ENCODE data around the gene RANBP9. TPM values are rescaled to one million over a fixed set of nuclear protein-coding genes. Genes with fewer than 3 reads are reported as not detected.

RANBP9 gene
- total RNA-seq, 1 donor from 2014 or later: 42.1 TPM

GRCh38 chr6:13733178-13733887, 21.7 kb upstream of the RANBP9 start:
- peak; percentile 84 for DNase-seq (ENCODE audit: low read depth)
- H2AFZ ChIP-seq (ENCODE audit: low read depth, low read length): no peak overlapping the region
- H3K36me3 ChIP-seq (ENCODE audit: insufficient read depth, low read length): no peaks in the 10 kb centered on the region
- H3K4me1 ChIP-seq (ENCODE audit: insufficient read depth, low read length): no peaks in the 10 kb centered on the region
- H3K9me3 Mint-ChIP-seq (ENCODE audit: unreplicated experiment): no peaks in the 10 kb centered on the region
- no peak overlapping the region for H3K27ac Mint-ChIP-seq (ENCODE audit: unreplicated experiment)
- FAIRE-seq: peak; percentile 17
- H4K20me1 ChIP-seq (ENCODE audit: insufficient read depth, low read length): no peaks in the 10 kb centered on the region
- peak overlapping the region; percentile 74 for H3K4me2 ChIP-seq (ENCODE audit: low read length)
- no peak overlapping the region for H3K4me3 Mint-ChIP-seq (ENCODE audit: unreplicated experiment)
- H3K79me2 ChIP-seq (ENCODE audit: insufficient read depth, low read length): no peaks in the 10 kb centered on the region
- H3K36me3 Mint-ChIP-seq (ENCODE audit: low read depth, unreplicated experiment): no peaks in the 10 kb centered on the region
- no peaks in the 10 kb centered on the region for H3K27me3 ChIP-seq (ENCODE audit: insufficient read depth, low read length)
- no peak overlapping the region for H3K9ac ChIP-seq (ENCODE audit: low read length)
- peaks cover 7% of the 10 kb centered on the region for H3K4me1 Mint-ChIP-seq (ENCODE audit: low read depth, unreplicated experiment)
- TF ChIP-seq EZH2 (IDR thresholded peaks at IDR 0.05; ENCODE audit: insufficient read depth, low read length) (no peak), CTCF (IDR thresholded peaks at IDR 0.05; ENCODE audit: insufficient read depth, low read depth, low read length) (no peak)
- no peaks in the 10 kb centered on the region for H3K9me3 ChIP-seq (ENCODE audit: insufficient read depth, low read depth, low read length)
- peaks cover 9% of the 10 kb centered on the region for H3K27me3 Mint-ChIP-seq (ENCODE audit: low read depth, unreplicated experiment)
- peak overlapping the region; percentile 34 for H3K4me3 ChIP-seq (ENCODE audit: insufficient read depth, low read depth, low read length)
- no peak overlapping the region for H3K27ac ChIP-seq (ENCODE audit: low read depth, low read length)

- Mint-ChIP-seq H3K4me3 (ENCODE audit: unreplicated experiment) (no peak overlapping the region), H3K9me3 (ENCODE audit: unreplicated experiment) (no peaks in the 10 kb centered on the region), H3K4me1 (ENCODE audit: low read depth, unreplicated experiment) (peaks cover 7% of the 10 kb centered on the region), H3K36me3 (ENCODE audit: low read depth, unreplicated experiment) (no peaks in the 10 kb centered on the region), H3K27me3 (ENCODE audit: low read depth, unreplicated experiment) (peaks cover 9% of the 10 kb centered on the region), H3K27ac (ENCODE audit: unreplicated experiment) (no peak overlapping the region)
- Histone ChIP-seq H3K9me3 (ENCODE audit: insufficient read depth, low read depth, low read length) (no peaks in the 10 kb centered on the region), H3K36me3 (ENCODE audit: insufficient read depth, low read length) (no peaks in the 10 kb centered on the region), H4K20me1 (ENCODE audit: insufficient read depth, low read length) (no peaks in the 10 kb centered on the region), H3K4me1 (ENCODE audit: insufficient read depth, low read length) (no peaks in the 10 kb centered on the region), H3K4me2 (ENCODE audit: low read length) (no peak overlapping the region), H3K9ac (ENCODE audit: low read length) (no peak overlapping the region), H3K27me3 (ENCODE audit: insufficient read depth, low read length) (no peaks in the 10 kb centered on the region), H2AFZ (ENCODE audit: low read depth, low read length) (no peak overlapping the region), H3K27ac (ENCODE audit: low read depth, low read length) (no peak overlapping the region), H3K79me2 (ENCODE audit: insufficient read depth, low read length) (no peaks in the 10 kb centered on the region), H3K4me3 (ENCODE audit: insufficient read depth, low read depth, low read length) (no peak overlapping the region)
- DNase-seq (ENCODE audit: low read depth) (no peak), FAIRE-seq (no peak)
- TF ChIP-seq EZH2 (IDR thresholded peaks at IDR 0.05; ENCODE audit: insufficient read depth, low read length) (no peak), CTCF (IDR thresholded peaks at IDR 0.05; ENCODE audit: insufficient read depth, low read depth, low read length) (no peak)
Observed at GRCh38 chr6:13730704-13731103, 19.1 kb upstream of the RANBP9 start.

GRCh38 chr6:13729891-13730290, 18.3 kb upstream of the RANBP9 start:
- H3K9me3 Mint-ChIP-seq (ENCODE audit: unreplicated experiment): no peaks in the 10 kb centered on the region
- no peaks in the 10 kb centered on the region for H3K36me3 Mint-ChIP-seq (ENCODE audit: low read depth, unreplicated experiment)
- no peak overlapping the region for H3K4me2 ChIP-seq (ENCODE audit: low read length)
- H4K20me1 ChIP-seq (ENCODE audit: insufficient read depth, low read length): no peaks in the 10 kb centered on the region
- H2AFZ ChIP-seq (ENCODE audit: low read depth, low read length): no peak overlapping the region
- DNase-seq (ENCODE audit: low read depth) (peak; percentile 78), FAIRE-seq (no peak)
- no peak overlapping the region for H3K9ac ChIP-seq (ENCODE audit: low read length)
- H3K79me2 ChIP-seq (ENCODE audit: insufficient read depth, low read length): no peaks in the 10 kb centered on the region
- no peaks in the 10 kb centered on the region for H3K27me3 ChIP-seq (ENCODE audit: insufficient read depth, low read length)
- no peaks in the 10 kb centered on the region for H3K4me1 ChIP-seq (ENCODE audit: insufficient read depth, low read length)
- no peak overlapping the region for H3K4me3 ChIP-seq (ENCODE audit: insufficient read depth, low read depth, low read length)
- TF ChIP-seq CTCF (IDR thresholded peaks at IDR 0.05; ENCODE audit: insufficient read depth, low read depth, low read length) (no peak), EZH2 (IDR thresholded peaks at IDR 0.05; ENCODE audit: insufficient read depth, low read length) (no peak)
- no peak overlapping the region for H3K4me3 Mint-ChIP-seq (ENCODE audit: unreplicated experiment)
- no peak overlapping the region for H3K27ac ChIP-seq (ENCODE audit: low read depth, low read length)
- no peaks in the 10 kb centered on the region for H3K36me3 ChIP-seq (ENCODE audit: insufficient read depth, low read length)
- H3K9me3 ChIP-seq (ENCODE audit: insufficient read depth, low read depth, low read length): no peaks in the 10 kb centered on the region
- peaks cover 10% of the 10 kb centered on the region for H3K4me1 Mint-ChIP-seq (ENCODE audit: low read depth, unreplicated experiment)
- H3K27me3 Mint-ChIP-seq (ENCODE audit: low read depth, unreplicated experiment): peaks cover 9% of the 10 kb centered on the region
- H3K27ac Mint-ChIP-seq (ENCODE audit: unreplicated experiment): no peak overlapping the region
